Gastroesophageal sphincter (tissue), 4 donors: ENCODE data around the gene KLHL8. TPM values are rescaled to one million over a fixed set of nuclear protein-coding genes. Genes with fewer than 3 reads are reported as not detected.
A peak's percentile ranks its signal among the peaks of the same experiment; 100 is the strongest.
"Not testable (repeated sequence)": the region's sequence is repeated elsewhere in the genome, so short reads cannot be mapped to it uniquely, and the experiment has no call there.

Experiments
- ATAC-seq: fragments of 150-250 bp; one replicate; pipeline ENCODE4 v1.9.1; 2016; ENCODE audit warnings: mild to moderate bottlenecking, moderate library complexity
- H3K27ac ChIP-seq, 4 donors: fragments of 200-600 bp; sonication (generic) in 3 of 4; 1 replicate in 3 of 4; 2 replicates in 1 of 4; pipeline ENCODE4 v1.5.1; 2016 to 2019
- H3K27me3 ChIP-seq: fragments of 200-600 bp; sonication (generic); one replicate; pipeline ENCODE4 v1.5.1; 2019
- H3K36me3 ChIP-seq, 2 donors: fragments of 200-600 bp; sonication (generic); one replicate each; pipeline ENCODE4 v1.5.1; 2019; ENCODE audit warnings: control low read depth in 1 of 2
- H3K4me1 ChIP-seq, 3 donors: fragments of 200-600 bp; sonication (generic); 1 replicate in 2 of 3; 2 replicates in 1 of 3; pipeline ENCODE4 v1.5.1; 2016 to 2019; ENCODE audit warnings: control low read depth in 2 of 3
- H3K4me3 ChIP-seq, 2 donors: fragments of 200-600 bp; sonication (generic); one replicate each; pipeline ENCODE4 v1.5.1; 2019; ENCODE audit warnings: mild to moderate bottlenecking in 1 of 2, moderate library complexity in 1 of 2
- H3K9me3 ChIP-seq, 3 donors: fragments of 200-600 bp; sonication (generic); one replicate each; pipeline ENCODE4 v1.5.1; 2017 to 2019; ENCODE audit warnings: control low read depth in 2 of 3
- CTCF ChIP-seq, 4 experiments: fragments of 200-600 bp in 2 of 4; fragments of 450-650 bp in 2 of 4; sonication (generic) in 1 of 4; IDR thresholded peaks; one replicate each; pipeline ENCODE4 v1.5.1; 2017 to 2019; ENCODE audit warnings: antibody characterized with exemption in 4 of 4, mild to moderate bottlenecking in 2 of 4, moderate library complexity in 2 of 4
- EP300 ChIP-seq: sonication (generic); formaldehyde crosslinking; IDR thresholded peaks from one replicate; pipeline ENCODE4 v1.6.1; 2017; ENCODE audit warnings: antibody characterized with exemption, mild to moderate bottlenecking
- POLR2A ChIP-seq, 2 donors: fragments of 450-650 bp; IDR thresholded peaks; one replicate each; pipeline ENCODE4 v1.6.1; 2017; ENCODE audit warnings: antibody characterized with exemption in 2 of 2, mild to moderate bottlenecking in 2 of 2, moderate library complexity in 1 of 2
- POLR2AphosphoS5 ChIP-seq: sonication (generic); formaldehyde crosslinking; IDR thresholded peaks from one replicate; pipeline ENCODE4 v1.6.1; 2017; ENCODE audit warnings: antibody characterized with exemption
- WGBS, 2 donors: methylation state at CpG; one replicate each; pipeline ENCODE4 v1.1.5; 2018; ENCODE audit warnings: low coverage in 1 of 2; 5-methylcytosine and 5-hydroxymethylcytosine counted together
- total RNA-seq, 4 donors: library from RNA; depleted of rRNA; stranded (reverse); fragments of >200 nt; gene quantifications; one replicate each; pipeline ENCODE4 v1.1.0, GENCODE V29; 2016

The KLHL8 gene
- total RNA-seq, 4 donors from 2014 or later = 9.1 to 17.6 (median 13.0) TPM

GRCh38 chr4:87152310-87153041 is 67.9 kb downstream of the KLHL8 start:
- Histone ChIP-seq H3K9me3 (no peaks in the 10 kb centered on the region), H3K4me1 (peaks cover 0 to 7% (median 0%) of the 10 kb centered on the region in 3 donors), H3K27ac (no peak overlapping the region), H3K4me3 (no peak overlapping the region), H3K36me3 (no peaks in the 10 kb centered on the region), H3K27me3 (no peaks in the 10 kb centered on the region)
- ATAC-seq = no peak
- WGBS, 2 donors = 78 to 90% methylated on average over 2 to 5 of the region's 14 CpGs
- no peak for TF ChIP-seq POLR2A (IDR thresholded peaks at IDR 0.05)
- no peak for TF ChIP-seq POLR2AphosphoS5
- TF ChIP-seq CTCF (IDR thresholded peaks at IDR 0.05) = no peak
- TF ChIP-seq EP300 = no peak

- Histone ChIP-seq H3K4me3 (no peak overlapping the region), H3K36me3 (no peaks in the 10 kb centered on the region), H3K27me3 (no peaks in the 10 kb centered on the region), H3K4me1 (peaks cover 0 to 7% (median 0%) of the 10 kb centered on the region in 3 donors), H3K9me3 (no peaks in the 10 kb centered on the region), H3K27ac (no peak overlapping the region)
- WGBS, 2 donors = 55 to 70% methylated on average over 1 of the region's 1 CpG
- TF ChIP-seq POLR2A (IDR thresholded peaks at IDR 0.05) = no peak
- TF ChIP-seq POLR2AphosphoS5 = no peak
- TF ChIP-seq CTCF (IDR thresholded peaks at IDR 0.05) = no peak
- no peak for TF ChIP-seq EP300
- ATAC-seq = no peak
These were observed 68.7 kb downstream of the KLHL8 start for GRCh38 chr4:87151730-87152129.

- Histone ChIP-seq H3K4me3 (no peak overlapping the region), H3K9me3 (no peaks in the 10 kb centered on the region), H3K27ac (no peak overlapping the region), H3K27me3 (no peaks in the 10 kb centered on the region), H3K36me3 (peaks cover 0 to 7% of the 10 kb centered on the region in 2 donors), H3K4me1 (peaks cover 0 to 7% (median 0%) of the 10 kb centered on the region in 3 donors)
- peak; percentile 60 for ATAC-seq
- TF ChIP-seq POLR2A (IDR thresholded peaks at IDR 0.05) (no peak), CTCF (IDR thresholded peaks at IDR 0.05) (peak; percentile 86 to 92 (median 90)), POLR2AphosphoS5 (peak; percentile 2), EP300 (no peak)
- WGBS, 2 donors = 36 to 42% methylated on average over 2 of the region's 2 CpGs
These were observed 69.7 kb downstream of the KLHL8 start for GRCh38 chr4:87150498-87151261.

- H3K27ac ChIP-seq = no peak overlapping the region
- TF ChIP-seq POLR2A (IDR thresholded peaks at IDR 0.05) (no peak), POLR2AphosphoS5 (no peak), CTCF (IDR thresholded peaks at IDR 0.05) (no peak), EP300 (no peak)
- H3K27me3 ChIP-seq = no peaks in the 10 kb centered on the region
- H3K4me1 ChIP-seq = peaks cover 0 to 7% (median 0%) of the 10 kb centered on the region in 3 donors
- no peak overlapping the region for H3K4me3 ChIP-seq
- H3K9me3 ChIP-seq = no peaks in the 10 kb centered on the region
- no peak for ATAC-seq
- 89 to 98% methylated on average over 3 of the region's 3 CpGs for WGBS, 2 donors
- H3K36me3 ChIP-seq = peaks cover 3 to 33% of the 10 kb centered on the region in 2 donors
These were observed 73.3 kb downstream of the KLHL8 start for GRCh38 chr4:87147116-87147515.

- peaks cover 3 to 43% of the 10 kb centered on the region in 2 donors for H3K36me3 ChIP-seq
- 90 to 91% methylated on average over 2 to 5 of the region's 6 CpGs for WGBS, 2 donors
- H3K4me1 ChIP-seq, H3K9me3 ChIP-seq, ATAC-seq, H3K27me3 ChIP-seq, H3K4me3 ChIP-seq, H3K27ac ChIP-seq: not testable (repeated sequence)
These were observed 74.5 kb downstream of the KLHL8 start for GRCh38 chr4:87145934-87146333.
